ENCODE measurements around the gene GIMAP8. TPM values are rescaled to one million over a fixed set of nuclear protein-coding genes. Genes with fewer than 3 reads are reported as not detected.

GIMAP8 gene
- total RNA-seq, 2 donors from 2014 or later, result 2.5 to 6.5 TPM

- Histone ChIP-seq H3K36me3 (no peaks in the 10 kb centered on the region), H3K27ac (no peak overlapping the region), H3K9me3 (no peaks in the 10 kb centered on the region), H3K27me3 (replicated peaks; ENCODE audit: insufficient read depth) (no peaks in the 10 kb centered on the region), H3K4me3 (no peak overlapping the region), H3K4me1 (replicated peaks) (no peaks in the 10 kb centered on the region)
- 81% methylated on average over 3 of the region's 3 CpGs for WGBS
- DNase-seq (ENCODE audit: low spot score), result no peak
- TF ChIP-seq POLR2A (IDR thresholded peaks at IDR 0.05) (no peak), CTCF (IDR thresholded peaks at IDR 0.05) (no peak), POLR2AphosphoS5 (IDR thresholded peaks at IDR 0.05) (no peak)
- intact Hi-C loops (cut with DNase I), result no loop called here
Measured at GRCh38 chr7:150503581-150503980, 53.2 kb downstream of the GIMAP8 start.

GRCh38 chr7:150507947-150508602 lies 57.6 kb downstream of the GIMAP8 start:
- Histone ChIP-seq H3K9me3 (no peaks in the 10 kb centered on the region), H3K27ac (no peak overlapping the region), H3K4me3 (no peak overlapping the region), H3K4me1 (replicated peaks) (no peaks in the 10 kb centered on the region), H3K27me3 (replicated peaks; ENCODE audit: insufficient read depth) (no peaks in the 10 kb centered on the region), H3K36me3 (no peaks in the 10 kb centered on the region)
- TF ChIP-seq CTCF (IDR thresholded peaks at IDR 0.05), result no peak
- TF ChIP-seq POLR2AphosphoS5 (IDR thresholded peaks at IDR 0.05), result no peak
- WGBS, result 88% methylated on average over 4 of the region's 4 CpGs
- DNase-seq (ENCODE audit: low spot score), result no peak
- intact Hi-C loops (cut with DNase I), result no loop called here

GRCh38 chr7:150511048-150511447 lies 60.6 kb downstream of the GIMAP8 start:
- H3K9me3 ChIP-seq, result no peaks in the 10 kb centered on the region
- no peaks in the 10 kb centered on the region for H3K4me1 ChIP-seq (replicated peaks)
- H3K27ac ChIP-seq, result no peak overlapping the region
- no peak for DNase-seq (ENCODE audit: low spot score)
- 72% methylated on average over 2 of the region's 2 CpGs for WGBS
- TF ChIP-seq POLR2A (IDR thresholded peaks at IDR 0.05) (no peak), CTCF (IDR thresholded peaks at IDR 0.05) (no peak), POLR2AphosphoS5 (IDR thresholded peaks at IDR 0.05) (no peak)
- H3K27me3 ChIP-seq (replicated peaks; ENCODE audit: insufficient read depth), result no peaks in the 10 kb centered on the region
- H3K36me3 ChIP-seq, result no peaks in the 10 kb centered on the region
- intact Hi-C loops (cut with DNase I), result no loop called here
- H3K4me3 ChIP-seq, result no peak overlapping the region

- Histone ChIP-seq H3K27me3 (replicated peaks; ENCODE audit: insufficient read depth) (no peaks in the 10 kb centered on the region), H3K4me1 (replicated peaks) (no peaks in the 10 kb centered on the region), H3K36me3 (no peaks in the 10 kb centered on the region), H3K4me3 (no peak overlapping the region), H3K9me3 (no peaks in the 10 kb centered on the region), H3K27ac (no peak overlapping the region)
- intact Hi-C loops (cut with DNase I), result no loop called here
- DNase-seq (ENCODE audit: low spot score), result no peak
- WGBS, result 92% methylated on average over 17 of the region's 17 CpGs
- no peak for TF ChIP-seq CTCF (IDR thresholded peaks at IDR 0.05)
Measured at GRCh38 chr7:150513758-150514157, 63.3 kb downstream of the GIMAP8 start.

- Histone ChIP-seq H3K27ac (peak within 1 kb of the TSS; percentile 11 to 36), H3K9me3 (no peaks in the 10 kb centered on the region), H3K4me3 (peak within 1 kb of the TSS; percentile 7 to 12), H3K36me3 (no peaks in the 10 kb centered on the region), H3K27me3 (replicated peaks; ENCODE audit: insufficient read depth) (no peaks in the 10 kb centered on the region), H3K4me1 (replicated peaks) (no peaks in the 10 kb centered on the region)
- intact Hi-C loops (cut with DNase I), result no loop called here
- 46% methylated on average over 3 of the region's 3 CpGs for WGBS
- DNase-seq (ENCODE audit: low spot score), result no peak
- TF ChIP-seq POLR2A (IDR thresholded peaks at IDR 0.05), result no peak
- TF ChIP-seq POLR2AphosphoS5 (IDR thresholded peaks at IDR 0.05), result no peak
- no peak for TF ChIP-seq CTCF (IDR thresholded peaks at IDR 0.05)
Measured at GRCh38 chr7:150514748-150515222, 64.4 kb downstream of the GIMAP8 start, which contains the start of gene GIMAP7. Gene GIMAP7 (plus strand): TSS chr7:150514872. CDS start chr7:150519975, 5,103 bp downstream.
